Stimulated activated CD4-positive, alpha-beta T cell treated with anti-CD3 and anti-CD28 coated beads, Interleukin-12 subunit alpha, Interleukin-12 subunit beta, amount 100 ng/mL, for 4 hours (primary cell): ENCODE measurements around the gene ZBTB22.
"Not testable (repeated sequence)": the region's sequence is repeated elsewhere in the genome, so short reads cannot be mapped to it uniquely, and the experiment has no call there.

Source experiments
- DNase-seq: peaks from one replicate; pipeline ENCODE4 v3.0.0-alpha.2; 2020

The ZBTB22 gene

DNA sequence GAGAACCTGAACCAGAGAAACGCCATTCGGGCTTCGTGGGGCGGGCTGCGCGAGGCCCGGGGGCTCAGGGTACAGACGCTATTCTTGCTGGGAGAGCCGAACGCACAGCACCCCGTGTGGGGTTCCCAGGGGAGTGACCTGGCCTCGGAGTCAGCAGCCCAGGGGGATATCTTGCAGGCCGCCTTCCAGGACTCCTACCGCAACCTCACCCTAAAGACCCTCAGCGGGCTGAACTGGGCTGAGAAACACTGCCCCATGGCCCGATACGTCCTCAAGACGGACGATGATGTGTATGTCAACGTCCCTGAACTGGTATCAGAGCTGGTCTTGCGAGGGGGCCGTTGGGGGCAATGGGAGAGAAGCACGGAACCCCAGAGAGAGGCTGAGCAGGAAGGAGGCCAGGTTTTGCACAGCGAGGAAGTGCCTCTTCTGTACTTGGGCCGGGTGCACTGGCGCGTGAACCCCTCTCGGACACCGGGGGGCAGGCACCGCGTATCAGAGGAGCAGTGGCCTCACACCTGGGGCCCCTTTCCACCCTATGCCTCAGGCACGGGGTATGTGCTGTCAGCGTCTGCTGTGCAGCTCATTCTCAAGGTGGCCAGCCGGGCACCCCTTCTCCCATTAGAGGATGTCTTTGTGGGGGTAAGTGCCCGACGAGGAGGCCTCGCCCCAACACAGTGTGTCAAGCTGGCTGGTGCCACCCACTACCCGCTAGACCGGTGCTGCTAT lies 39.7 kb downstream of the ZBTB22 start:
- no peak for DNase-seq

DNA sequence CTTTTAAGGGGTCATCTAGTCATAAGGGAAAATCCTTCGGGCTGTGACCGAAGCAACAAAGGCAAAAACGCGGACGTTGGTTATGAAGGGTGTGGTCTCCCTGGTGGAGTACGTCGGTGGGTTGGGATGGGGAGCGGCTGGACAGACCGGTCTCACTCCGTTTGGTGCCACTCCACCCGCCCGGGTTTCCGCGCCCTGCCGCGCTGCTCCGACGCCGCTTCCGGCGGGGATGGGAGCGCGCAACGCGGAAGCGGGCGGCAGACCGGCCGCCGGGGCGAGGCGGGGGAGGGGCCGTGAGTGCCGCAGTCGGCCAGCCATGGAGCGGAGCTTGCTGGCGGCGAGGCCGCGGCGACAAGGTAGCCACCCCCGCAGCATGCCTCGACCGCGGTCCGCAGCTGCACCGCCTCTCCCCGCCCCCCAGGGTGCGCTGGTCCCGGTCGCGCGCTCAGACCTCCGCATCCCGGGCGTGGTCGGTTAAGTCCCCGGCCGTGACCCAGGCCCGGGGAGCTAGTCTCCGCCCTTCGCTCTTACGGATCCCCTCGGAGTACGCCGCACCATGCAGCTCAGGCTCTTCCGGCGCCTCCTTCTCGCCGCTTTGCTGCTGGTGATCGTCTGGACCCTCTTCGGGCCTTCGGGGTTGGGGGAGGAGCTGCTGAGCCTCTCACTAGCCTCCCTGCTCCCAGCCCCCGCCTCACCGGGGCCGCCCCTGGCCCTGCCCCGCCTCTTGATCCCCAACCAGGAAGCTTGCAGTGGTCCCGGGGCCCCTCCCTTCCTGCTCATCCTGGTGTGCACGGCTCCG lies 40.5 kb downstream of the ZBTB22 start, which contains the start of gene B3GALT4:
TSS of gene B3GALT4 (plus strand) at position 260 of the 799 bp plus-strand sequence. CDS start at position 557, 297 bp downstream.
- DNase-seq: peak; percentile 74

- DNase-seq: no peak
Measured at GRCh38 chr6:33276581-33276863, 41.0 kb downstream of the ZBTB22 start.

DNA sequence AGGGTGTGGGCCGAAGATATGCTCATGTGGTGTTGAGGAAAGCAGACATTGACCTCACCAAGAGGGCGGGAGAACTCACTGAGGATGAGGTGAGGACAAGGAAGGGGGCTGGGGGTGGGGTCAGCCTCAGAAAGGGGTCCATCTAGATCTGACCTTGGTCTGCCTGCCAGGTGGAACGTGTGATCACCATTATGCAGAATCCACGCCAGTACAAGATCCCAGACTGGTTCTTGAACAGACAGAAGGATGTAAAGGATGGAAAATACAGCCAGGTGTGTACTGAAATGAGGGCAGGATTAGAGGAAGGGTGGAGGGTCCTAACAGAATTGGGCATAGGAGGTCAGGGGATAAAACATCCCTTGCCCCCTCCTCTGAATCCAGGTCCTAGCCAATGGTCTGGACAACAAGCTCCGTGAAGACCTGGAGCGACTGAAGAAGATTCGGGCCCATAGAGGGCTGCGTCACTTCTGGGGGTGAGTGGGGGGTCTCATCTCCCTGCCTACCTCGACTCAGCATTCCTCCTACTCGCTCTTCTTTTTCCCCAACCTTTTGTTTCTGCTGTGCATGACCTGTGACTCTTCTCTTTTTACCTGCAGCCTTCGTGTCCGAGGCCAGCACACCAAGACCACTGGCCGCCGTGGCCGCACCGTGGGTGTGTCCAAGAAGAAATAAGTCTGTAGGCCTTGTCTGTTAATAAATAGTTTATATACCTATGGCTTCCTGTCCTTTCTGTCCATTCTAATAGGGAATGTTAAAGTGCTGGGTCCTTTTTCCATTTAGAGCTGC lies 41.6 kb downstream of the ZBTB22 start:
- DNase-seq: not testable (repeated sequence)

DNA sequence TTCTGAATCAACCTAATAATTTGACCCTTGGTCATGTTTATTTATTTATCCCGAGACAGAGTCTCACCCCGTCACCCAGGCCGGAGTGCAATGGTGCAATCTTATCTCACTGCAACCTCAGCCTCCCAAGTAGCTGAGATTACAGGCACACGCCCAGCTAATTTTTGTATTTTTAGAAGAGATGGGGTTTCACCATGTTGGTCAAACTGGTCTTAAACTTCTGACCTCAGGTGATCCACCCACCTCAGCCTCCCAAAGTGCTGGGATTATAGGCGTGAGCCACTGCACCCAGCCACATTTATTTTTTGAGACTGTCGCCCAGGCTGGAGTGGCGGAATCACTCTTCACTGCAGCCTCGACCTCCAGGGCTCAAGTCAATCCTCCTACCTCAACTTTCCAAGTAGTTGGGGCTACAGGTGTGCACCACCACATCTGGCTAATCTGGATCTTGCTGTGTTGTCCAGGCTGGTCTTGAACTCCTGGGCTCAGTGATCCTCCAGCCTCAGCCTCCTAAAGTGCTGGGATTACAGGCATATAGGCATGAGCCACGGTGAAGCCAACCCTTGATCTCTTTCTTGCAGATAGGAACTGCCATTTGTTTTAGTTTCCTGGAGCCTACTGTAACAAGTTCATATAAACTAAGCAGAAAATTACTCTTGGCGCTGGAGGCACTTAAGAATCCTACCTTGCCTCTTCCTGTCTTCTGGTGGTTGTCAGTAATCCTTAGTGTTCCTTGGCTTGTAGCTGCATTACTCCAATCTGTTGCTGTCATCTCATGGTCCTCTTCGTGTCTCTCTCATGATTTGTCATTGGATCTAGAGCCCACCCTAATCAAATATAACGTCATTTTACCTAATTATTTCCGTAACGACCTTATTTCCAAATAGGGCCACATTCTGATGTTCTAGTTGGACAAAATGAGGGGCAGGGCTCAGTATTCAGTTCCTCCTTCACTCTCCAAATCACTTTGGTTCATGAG lies 43.3 kb downstream of the ZBTB22 start:
- DNase-seq: no peak

- no peak for DNase-seq
Measured at GRCh38 chr6:33273129-33273923, 44.2 kb downstream of the ZBTB22 start.

DNA sequence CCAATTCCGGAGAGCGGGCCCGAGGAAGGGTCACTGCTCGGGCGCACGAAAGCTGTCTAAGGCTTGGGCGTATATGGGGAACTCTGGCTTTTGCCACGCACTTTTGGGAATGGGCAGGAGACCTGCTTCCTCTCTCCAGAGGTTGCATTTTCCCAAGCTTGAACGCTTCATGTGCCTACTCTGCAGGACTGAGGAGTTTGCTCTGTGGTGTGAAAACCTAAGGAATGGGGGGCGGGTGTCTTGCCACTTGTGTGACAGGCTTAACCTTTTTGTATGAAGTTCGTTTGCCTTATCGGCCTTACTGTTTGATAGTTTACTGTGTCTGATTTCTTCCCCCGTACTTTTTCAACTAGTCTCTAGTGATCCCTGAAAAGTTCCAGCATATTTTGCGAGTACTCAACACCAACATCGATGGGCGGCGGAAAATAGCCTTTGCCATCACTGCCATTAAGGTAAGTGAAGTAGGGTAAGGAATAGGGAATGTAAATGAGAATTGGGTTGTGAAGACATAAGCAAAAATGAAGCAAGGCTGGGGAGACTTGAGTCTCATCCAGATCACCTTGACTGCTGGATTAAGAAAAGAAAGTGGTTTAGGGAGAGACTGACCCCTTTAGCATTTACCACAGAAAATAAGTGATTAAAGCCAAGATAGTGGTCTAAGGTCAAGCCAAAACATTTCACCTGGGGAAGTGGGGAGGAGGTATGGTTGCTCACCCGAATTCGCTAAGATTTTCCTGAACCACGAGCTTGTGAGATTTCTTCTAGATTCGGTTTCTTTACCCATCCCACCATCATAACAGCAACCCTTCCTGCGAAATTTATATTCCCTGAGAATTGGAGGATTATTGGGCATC lies 45.0 kb downstream of the ZBTB22 start:
- DNase-seq: no peak

DNA sequence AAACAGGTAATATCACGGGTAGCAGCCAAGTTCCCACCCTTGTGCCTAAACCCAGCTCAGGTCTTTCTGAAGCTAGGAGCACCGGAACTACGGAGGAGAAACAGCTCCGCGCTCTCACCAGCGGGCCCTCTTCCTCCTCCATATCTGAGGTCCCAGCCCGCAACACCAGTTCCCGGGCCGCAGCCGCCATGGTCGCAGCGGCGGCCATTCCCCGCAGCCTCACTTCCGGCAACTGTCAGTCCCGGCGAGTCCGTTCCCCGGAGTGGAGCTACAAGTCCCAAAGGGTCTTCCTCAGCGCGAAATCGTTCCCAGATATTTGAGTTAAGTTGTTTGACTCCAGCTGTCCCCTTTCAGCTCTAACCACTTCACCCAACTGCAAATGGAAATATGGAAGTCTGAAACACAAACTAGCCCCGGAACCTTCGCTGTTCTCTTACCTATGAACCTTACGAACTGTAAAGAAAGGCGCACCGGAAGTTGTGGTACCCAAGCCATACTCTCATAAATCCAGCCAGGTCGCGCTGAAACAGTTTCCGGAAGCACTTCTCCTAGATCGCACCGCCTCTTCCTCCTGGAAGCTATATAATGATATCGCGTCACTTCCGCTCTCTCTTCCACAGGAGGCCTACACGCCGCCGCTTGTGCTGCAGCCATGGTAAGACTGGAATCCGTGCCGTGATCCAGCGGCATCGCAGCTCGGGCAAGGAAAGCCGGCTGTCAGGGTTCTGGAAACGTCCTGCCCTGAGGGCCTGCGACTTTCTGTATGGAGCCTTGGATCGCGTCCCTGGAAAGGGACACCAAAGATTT lies 45.9 kb downstream of the ZBTB22 start, which contains the start of the genes RPS18 and VPS52:
TSS of gene RPS18 (plus strand) at position 608 of the 807 bp plus-strand sequence. CDS start at position 653, 45 bp downstream.
TSS of gene VPS52 (minus strand) at position 409 of the 807 bp plus-strand sequence. CDS start at position 208, 201 bp downstream.
- DNase-seq: peak; percentile 80

GRCh38 chr6:33271117-33271467 lies 46.5 kb downstream of the ZBTB22 start:
- DNase-seq: no peak
